CD4-positive, alpha-beta T cell (primary cell): Measurements from ENCODE around the gene CCDC120. TPM values are rescaled to one million over a fixed set of nuclear protein-coding genes. Genes with fewer than 3 reads are reported as not detected.

Experiments used
- ATAC-seq: fragments of 200-7000 bp; cut with Tn5 transposase; one replicate; pipeline ENCODE4 v1.10.0; 2022; ENCODE audit warnings: mild to moderate bottlenecking; ENCODE audit not compliant: poor library complexity
- CTCF ChIA-PET: fragments of 350-600 bp; sonication (Branson Sonifier 250); formaldehyde crosslinking; loops from one replicate; lab custom pipeline; 2021; ENCODE audit warnings: antibody characterized with exemption, inconsistent platforms; lab: Charles Lee
- POLR2A ChIA-PET: fragments of 350-600 bp; sonication (Branson Sonifier 250); formaldehyde crosslinking; loops from one replicate; lab custom pipeline; 2021; ENCODE audit warnings: antibody characterized with exemption, inconsistent platforms; lab: Charles Lee
- DNase-seq, 14 experiments: peaks; one replicate each; pipeline ENCODE4 v3.0.0-alpha.2; 2013 to 2020; ENCODE audit warnings: mixed read lengths in 2 of 14
- H3K27ac ChIP-seq, 2 donors: one replicate each; pipeline versions ENCODE4 v1.5.1 to v1.7.0; 2013; ENCODE audit warnings: low read length in 2 of 2, low read depth in 1 of 2, mild to moderate bottlenecking in 1 of 2
- H3K27me3 ChIP-seq, 2 experiments: 1 replicate in 1 of 2; 2 replicates in 1 of 2; pipeline versions ENCODE4 v1.6.1 to v1.7.0; 2013; ENCODE audit warnings: low read length in 2 of 2, control low read depth in 1 of 2, mild to moderate bottlenecking in 1 of 2, moderate library complexity in 1 of 2; ENCODE audit not compliant: insufficient read depth in 2 of 2, control insufficient read depth in 1 of 2
- H3K36me3 ChIP-seq: one replicate; pipeline ENCODE4 v1.6.1; 2013; ENCODE audit warnings: low read length, control low read depth; ENCODE audit not compliant: insufficient read depth
- H3K4me1 ChIP-seq: one replicate; pipeline ENCODE4 v1.6.1; 2013; ENCODE audit warnings: low read length, control low read depth; ENCODE audit not compliant: insufficient read depth
- H3K4me3 ChIP-seq: one replicate; pipeline ENCODE4 v1.5.1; 2013; ENCODE audit warnings: mild to moderate bottlenecking, low read length, moderate library complexity
- H3K9me3 ChIP-seq, 2 experiments: 1 replicate in 1 of 2; 2 replicates in 1 of 2; pipeline versions ENCODE4 v1.6.1 to v1.7.0; 2013; ENCODE audit warnings: low read length in 2 of 2, mild to moderate bottlenecking in 2 of 2, control low read depth in 1 of 2, moderate library complexity in 1 of 2; ENCODE audit not compliant: control insufficient read depth in 1 of 2, insufficient read depth in 1 of 2
- H3K27ac Mint-ChIP-seq: one replicate; pipeline ENCODE4 v1.8.0; 2020; ENCODE audit warnings: mixed read lengths
- H3K27me3 Mint-ChIP-seq: one replicate; pipeline ENCODE4 v1.8.0; 2021; ENCODE audit warnings: mixed read lengths
- H3K36me3 Mint-ChIP-seq: one replicate; pipeline ENCODE4 v1.8.0; 2021; ENCODE audit warnings: low read depth, mixed read lengths
- H3K4me1 Mint-ChIP-seq: one replicate; pipeline ENCODE4 v1.8.0; 2021; ENCODE audit warnings: low read depth, mixed read lengths
- H3K4me3 Mint-ChIP-seq: one replicate; pipeline ENCODE4 v1.8.0; 2020; ENCODE audit warnings: mild to moderate bottlenecking, mixed read lengths
- H3K9me3 Mint-ChIP-seq: one replicate; pipeline ENCODE4 v1.8.0; 2020; ENCODE audit warnings: mixed read lengths
- CTCF ChIP-seq: fragments of 200-600 bp; IDR thresholded peaks from one replicate; pipeline ENCODE4 v1.8.0; 2022; ENCODE audit warnings: antibody characterized with exemption, mild to moderate bottlenecking
- intact Hi-C, 2 experiments: fragments of 100-400 bp; cut with DNase I in 1 of 2; cut with micrococcal nuclease in 1 of 2; formaldehyde crosslinking; loops; one replicate each; pipeline versions ENCODE4 v1.15.1 to v1.9.0; 2023 to 2025; cut with DNase I, micrococcal nuclease
- total RNA-seq, 174 experiments: library from RNA in 2 of 174; stranded (reverse) in 2 of 174; gene quantifications; one replicate each; pipeline ENCODE4 v1.2.3 and lab custom pipeline; 2021 to 2026

The CCDC120 gene
- total RNA-seq, 2 experiments from 2014 or later, result 11.5 to 12.2 TPM

GRCh38 chrX:49054073-49054762 lies 4.6 kb upstream of the CCDC120 start:
- H3K4me3 ChIP-seq, result peak overlapping the region; percentile 53
- intact Hi-C loops, result no loop called here
- peak overlapping the region; percentile 69 to 70 for H3K27ac ChIP-seq
- H3K4me1 Mint-ChIP-seq, result peaks cover 29% of the 10 kb centered on the region
- no peak for TF ChIP-seq CTCF
- H3K27me3 ChIP-seq, result no peaks in the 10 kb centered on the region
- peak overlapping the region; percentile 81 for H3K27ac Mint-ChIP-seq
- no peaks in the 10 kb centered on the region for H3K9me3 ChIP-seq
- no peaks in the 10 kb centered on the region for H3K9me3 Mint-ChIP-seq
- POLR2A ChIA-PET, result no interaction called here
- peaks cover 21% of the 10 kb centered on the region for H3K4me1 ChIP-seq
- CTCF ChIA-PET, result no interaction called here
- ATAC-seq (no peak), DNase-seq (no peak)
- H3K4me3 Mint-ChIP-seq, result peak overlapping the region; percentile 85
- no peaks in the 10 kb centered on the region for H3K36me3 ChIP-seq
- peaks cover 4% of the 10 kb centered on the region for H3K36me3 Mint-ChIP-seq
- H3K27me3 Mint-ChIP-seq, result no peaks in the 10 kb centered on the region

GRCh38 chrX:49059201-49059600 lies 402 bp downstream of the CCDC120 start:
- Histone ChIP-seq H3K9me3 (no peaks in the 10 kb centered on the region), H3K27me3 (no peaks in the 10 kb centered on the region), H3K36me3 (peaks cover 2% of the 10 kb centered on the region), H3K4me1 (peaks cover 9% of the 10 kb centered on the region), H3K4me3 (no peak overlapping the region), H3K27ac (no peak overlapping the region)
- no peaks in the 10 kb centered on the region for H3K27me3 Mint-ChIP-seq
- H3K36me3 Mint-ChIP-seq, result no peaks in the 10 kb centered on the region
- ChIA-PET POLR2A (no interaction called here), CTCF (no interaction called here)
- H3K4me3 Mint-ChIP-seq, result no peak overlapping the region
- ATAC-seq (no peak), DNase-seq (no peak)
- H3K4me1 Mint-ChIP-seq, result peaks cover 18% of the 10 kb centered on the region
- TF ChIP-seq CTCF, result no peak
- no peaks in the 10 kb centered on the region for H3K9me3 Mint-ChIP-seq
- H3K27ac Mint-ChIP-seq, result no peak overlapping the region
- intact Hi-C loops, result no loop called here

GRCh38 chrX:49059681-49060085 lies 884 bp downstream of the CCDC120 start:
- DNase-seq, result no peak
- H3K9me3 ChIP-seq, result no peaks in the 10 kb centered on the region
- ChIA-PET CTCF (no interaction called here), POLR2A (no interaction called here)
- no peaks in the 10 kb centered on the region for H3K9me3 Mint-ChIP-seq
- ATAC-seq, result no peak
- H3K36me3 Mint-ChIP-seq, result no peaks in the 10 kb centered on the region
- H3K4me3 ChIP-seq, result no peak overlapping the region
- no peak overlapping the region for H3K27ac Mint-ChIP-seq
- H3K36me3 ChIP-seq, result peaks cover 2% of the 10 kb centered on the region
- peaks cover 4% of the 10 kb centered on the region for H3K4me1 ChIP-seq
- intact Hi-C loops, result no loop called here
- no peak overlapping the region for H3K27ac ChIP-seq
- H3K4me1 Mint-ChIP-seq, result peaks cover 13% of the 10 kb centered on the region
- no peak for TF ChIP-seq CTCF
- no peaks in the 10 kb centered on the region for H3K27me3 Mint-ChIP-seq
- no peak overlapping the region for H3K4me3 Mint-ChIP-seq
- no peaks in the 10 kb centered on the region for H3K27me3 ChIP-seq
